NK-92 (cell line): ENCODE results near the gene CLMP.
A peak's percentile ranks its signal among the peaks of the same experiment; 100 is the strongest.

Source experiments
- DNase-seq: peaks from one replicate; lab custom pipeline; 2025; ENCODE audit not compliant: unreplicated experiment; lab: John Stamatoyannopoulos, UW

The CLMP gene

DNA sequence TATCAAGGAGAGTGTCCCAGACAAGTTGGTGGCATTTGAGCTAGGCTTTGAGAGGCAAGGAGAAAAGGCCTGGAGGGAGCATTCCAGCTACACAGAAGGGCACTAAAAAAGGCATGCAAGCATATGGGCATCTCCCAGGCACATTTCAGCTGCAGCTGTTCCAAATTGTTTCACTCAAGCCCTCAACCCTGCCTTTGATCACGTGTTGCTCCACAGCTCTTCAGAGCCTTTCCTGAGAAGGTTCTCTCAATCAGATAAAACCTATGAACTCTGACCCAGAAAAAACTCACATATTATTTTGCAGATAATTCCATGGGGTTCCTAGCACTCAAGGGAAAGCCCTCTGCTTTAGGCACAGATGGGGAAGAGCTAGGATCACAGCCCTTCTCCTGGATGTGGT lies 108.7 kb downstream of the CLMP start:
- no peak for DNase-seq

DNA sequence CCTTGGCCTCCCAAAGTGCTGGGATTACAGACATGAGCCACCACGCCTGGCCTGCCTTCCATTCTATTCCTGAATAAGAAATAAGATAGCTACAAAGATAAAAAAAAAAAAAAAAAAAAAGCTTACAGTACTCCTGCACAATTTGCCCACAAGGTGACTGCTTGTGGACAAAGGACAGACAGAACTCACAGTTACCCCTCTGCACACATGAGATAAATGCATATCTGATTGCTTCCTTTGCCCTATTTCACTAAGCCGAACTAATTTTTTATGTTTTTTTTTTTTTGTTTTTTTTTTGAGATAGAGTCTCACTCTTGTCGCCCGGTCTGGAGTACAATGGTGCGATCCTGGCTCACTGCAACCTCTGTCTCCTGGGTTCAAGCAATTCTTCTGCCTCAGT lies 109.6 kb downstream of the CLMP start:
- DNase-seq, result no peak

DNA sequence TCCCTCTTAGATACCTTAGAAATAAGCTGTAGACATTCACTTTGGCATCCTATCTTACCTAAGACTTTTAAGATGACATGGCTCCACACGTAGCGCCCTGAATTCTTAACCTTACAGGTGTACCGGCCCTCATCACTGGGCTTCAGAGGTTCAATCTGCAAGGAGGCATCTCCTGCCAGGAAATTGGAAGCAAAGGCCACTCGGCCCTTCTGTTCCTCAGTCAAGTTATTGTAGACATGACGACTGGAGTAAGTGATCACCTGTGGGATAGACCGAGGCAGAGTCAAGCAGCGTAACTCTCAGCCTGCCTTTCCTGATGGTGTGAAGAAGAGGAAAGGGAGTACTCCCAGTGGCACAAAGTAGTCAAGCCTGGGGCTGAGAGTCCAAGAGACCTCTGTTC lies 110.6 kb downstream of the CLMP start:
- no peak for DNase-seq

DNA sequence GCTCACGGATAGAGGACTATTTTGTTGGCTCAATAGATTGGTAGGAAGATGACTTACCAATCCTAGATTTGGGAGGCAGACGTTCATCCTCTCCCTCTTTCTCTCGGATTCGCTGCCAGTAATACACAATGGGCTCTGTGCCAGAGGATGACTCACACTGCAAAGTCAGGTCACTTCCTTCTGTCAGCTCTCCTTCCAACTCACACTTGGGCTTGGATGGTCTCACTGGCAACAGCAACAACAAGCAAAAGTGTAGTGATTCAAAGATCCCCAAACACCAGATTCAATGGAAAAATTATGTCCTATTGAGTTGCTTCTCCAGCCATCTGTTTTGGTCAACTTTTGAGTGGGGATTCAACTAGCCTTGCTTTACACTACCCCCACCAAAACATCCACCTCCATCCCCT lies 111.4 kb downstream of the CLMP start:
- DNase-seq, result no peak

DNA sequence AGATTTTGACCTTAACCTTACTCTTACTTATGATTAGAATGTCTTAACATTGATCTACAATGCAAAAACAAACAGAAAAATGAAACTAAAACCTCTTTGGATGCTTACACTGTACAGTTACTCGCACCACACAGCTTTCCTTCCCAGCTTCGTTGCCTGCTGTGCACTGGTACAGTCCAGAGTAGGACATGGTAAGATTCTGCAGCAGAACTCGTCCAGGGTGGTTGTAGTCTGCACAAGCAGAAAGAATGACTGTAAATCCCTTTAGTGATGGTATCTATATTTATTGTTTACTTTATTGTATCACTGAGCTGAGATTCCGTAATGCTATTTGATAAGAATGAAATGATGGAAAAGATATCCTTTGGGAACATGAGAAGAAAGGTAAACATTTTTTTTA lies 112.1 kb downstream of the CLMP start:
- no peak for DNase-seq

DNA sequence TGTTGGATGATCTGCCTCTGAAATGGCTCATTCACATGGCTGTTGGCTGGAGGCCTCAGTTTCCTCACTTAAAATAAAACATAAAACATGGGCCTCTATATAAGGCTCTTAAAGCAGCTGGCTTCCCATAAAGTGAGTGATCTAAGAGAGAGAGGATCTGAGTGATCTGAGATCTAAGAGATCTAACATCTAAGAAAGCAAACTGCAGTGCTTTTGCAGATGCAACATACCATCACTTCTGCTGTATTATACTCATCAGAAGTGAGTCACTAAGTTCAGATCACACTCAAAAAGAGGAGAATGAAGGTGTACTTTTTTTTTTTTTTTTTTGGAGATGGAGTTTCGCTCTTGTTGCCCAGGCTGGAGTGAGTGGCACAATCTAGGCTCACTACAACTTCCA lies 115.0 kb downstream of the CLMP start:
- no peak for DNase-seq

DNA sequence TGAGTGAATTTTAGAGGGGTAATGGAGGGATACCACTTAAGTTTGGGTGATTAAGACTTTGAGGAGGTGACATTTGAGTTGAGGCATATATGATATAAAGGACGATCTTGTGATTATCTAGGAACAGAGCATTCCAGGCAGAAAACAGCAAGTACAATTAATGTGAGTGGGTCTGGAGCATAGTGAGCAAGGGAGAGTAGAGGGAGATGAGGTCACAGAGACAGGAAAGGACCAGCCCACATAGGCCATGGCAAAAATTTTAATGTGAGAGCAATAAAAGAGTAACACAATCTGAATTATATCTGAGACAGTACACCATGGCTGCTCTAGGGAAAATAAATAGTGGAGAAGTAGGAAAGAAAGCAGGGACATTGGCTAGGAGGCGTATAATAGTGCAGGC lies 118.6 kb downstream of the CLMP start:
- no peak for DNase-seq

DNA sequence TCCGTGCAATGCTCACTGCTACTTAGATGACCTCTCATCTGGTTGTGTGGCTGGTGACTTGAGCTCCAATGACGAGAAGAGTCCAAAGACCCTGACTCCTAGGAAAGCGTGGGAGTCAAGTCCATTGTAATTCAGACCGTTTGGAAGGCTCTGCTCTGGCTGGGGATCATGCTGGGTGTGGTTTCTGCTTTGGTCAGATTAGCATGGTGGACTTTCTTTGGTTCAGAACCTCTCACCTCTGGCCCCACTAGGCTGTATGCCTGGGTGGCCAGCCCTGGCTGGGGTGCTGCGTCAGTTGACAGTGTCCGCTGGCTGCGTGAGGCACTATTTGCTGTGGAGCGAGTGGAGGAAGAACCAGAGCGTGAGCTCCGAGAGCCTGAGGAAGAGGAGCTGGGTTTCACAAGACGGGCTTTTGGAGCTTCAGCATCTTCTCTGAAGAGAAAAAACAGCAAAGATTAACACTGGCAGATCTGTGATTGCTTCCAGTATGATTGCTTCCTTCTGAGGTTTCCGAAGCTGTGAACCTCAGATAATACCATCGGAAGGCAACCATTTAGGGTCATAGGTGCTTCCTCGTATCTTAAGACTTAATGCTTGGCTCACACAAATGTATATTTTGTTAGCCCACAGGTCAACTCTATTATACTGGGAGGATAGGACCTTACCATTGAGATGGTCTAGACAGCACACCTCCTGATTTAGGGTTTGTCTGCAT lies 121.5 kb downstream of the CLMP start:
- no peak for DNase-seq

DNA sequence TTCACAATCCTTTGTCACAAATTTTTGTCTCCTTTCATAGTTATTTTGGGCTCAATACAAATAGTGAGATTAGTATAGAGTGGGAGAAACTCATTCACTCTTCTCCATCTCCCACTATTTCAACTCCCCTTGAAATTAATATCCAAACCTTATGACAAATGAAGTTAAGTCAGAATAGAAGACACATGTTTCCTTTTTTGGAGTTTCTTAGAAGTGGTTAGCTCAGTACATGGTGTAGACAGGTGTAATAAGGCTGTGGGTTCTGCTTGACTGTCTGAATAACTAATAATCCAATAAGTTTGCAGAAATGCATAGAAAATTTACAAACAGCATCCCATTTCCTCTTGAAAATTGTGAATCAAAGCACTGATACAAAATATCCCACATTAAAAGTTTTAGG lies 122.3 kb downstream of the CLMP start:
- DNase-seq, result no peak

DNA sequence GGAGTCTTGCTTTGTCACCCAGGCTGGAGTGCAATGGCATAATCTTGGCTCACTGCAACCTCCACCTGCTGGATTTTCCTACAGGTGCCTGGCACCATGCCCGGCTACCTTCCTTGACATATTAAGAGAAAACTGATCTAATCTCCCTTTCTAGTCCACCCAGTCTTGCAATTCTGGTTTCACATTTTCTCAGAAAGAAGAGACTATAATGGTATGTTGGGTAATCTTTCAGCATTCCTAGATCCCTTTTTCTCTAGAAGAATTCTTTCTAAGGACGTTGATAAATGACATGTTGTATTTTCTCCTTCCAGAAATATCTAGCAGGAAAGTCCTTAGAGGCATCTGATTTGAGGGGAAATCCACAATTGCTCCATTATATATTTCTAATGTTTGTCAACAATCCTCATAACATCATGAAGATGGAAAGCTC lies 122.7 kb downstream of the CLMP start:
- no peak for DNase-seq

DNA sequence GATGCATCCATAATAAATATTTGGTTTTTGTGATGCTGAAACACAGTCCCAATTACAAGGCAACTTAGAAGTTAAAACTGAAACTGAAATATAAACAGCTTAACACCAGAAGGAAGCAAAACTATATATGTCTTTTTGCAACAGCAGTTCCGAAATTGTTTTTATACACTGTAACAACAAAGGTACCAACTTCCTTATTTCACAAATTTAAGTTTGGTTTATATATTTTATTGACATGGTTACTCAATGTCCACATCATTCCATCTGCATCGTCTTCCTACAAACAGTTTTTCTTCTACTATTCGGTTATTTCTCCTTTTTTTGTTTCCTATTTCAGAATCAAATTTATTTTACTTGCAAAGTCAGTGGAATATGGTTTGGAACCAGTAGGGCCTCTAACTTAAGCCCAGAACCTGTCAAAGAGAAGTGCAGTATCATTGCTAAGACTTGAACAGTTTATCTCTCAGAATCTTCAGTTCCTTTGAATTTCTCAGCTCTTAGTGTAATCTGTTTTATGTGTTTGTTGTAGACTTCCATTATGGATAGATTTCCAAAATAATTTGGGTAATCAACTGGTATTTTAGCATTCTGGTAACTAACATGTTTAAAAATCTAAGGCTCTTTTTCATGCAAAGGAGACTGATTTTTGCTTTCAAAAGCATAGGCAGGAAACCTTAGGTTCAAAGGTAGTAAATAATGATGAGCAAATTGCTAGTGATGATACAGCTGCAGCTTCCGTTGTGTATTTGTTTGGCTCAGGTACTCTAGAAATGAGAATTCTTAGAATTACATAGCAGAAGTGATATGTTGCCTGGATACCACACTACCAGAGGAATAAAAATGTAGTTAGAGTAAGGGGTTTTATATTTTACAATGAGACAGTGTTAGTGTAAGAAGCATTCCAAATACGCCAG lies 124.9 kb downstream of the CLMP start:
- DNase-seq, result no peak

DNA sequence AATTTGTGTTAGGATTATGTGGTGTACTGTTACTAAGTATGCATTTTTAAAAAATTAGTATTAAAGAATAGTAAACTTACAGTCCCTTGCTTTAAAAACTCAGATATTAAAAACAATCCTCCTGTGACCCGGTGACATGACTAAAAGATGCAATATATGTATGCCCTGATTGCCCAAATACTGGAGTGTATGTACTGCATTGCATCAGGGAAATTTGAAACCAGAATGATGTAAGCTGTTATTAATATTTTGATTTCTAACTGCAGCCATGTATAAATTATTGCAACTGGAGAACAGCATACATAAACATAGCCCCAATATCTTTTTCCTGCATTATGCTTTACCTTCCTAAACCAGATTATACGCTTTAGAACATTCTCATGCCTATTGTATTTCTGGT lies 129.4 kb downstream of the CLMP start:
- no peak for DNase-seq

DNA sequence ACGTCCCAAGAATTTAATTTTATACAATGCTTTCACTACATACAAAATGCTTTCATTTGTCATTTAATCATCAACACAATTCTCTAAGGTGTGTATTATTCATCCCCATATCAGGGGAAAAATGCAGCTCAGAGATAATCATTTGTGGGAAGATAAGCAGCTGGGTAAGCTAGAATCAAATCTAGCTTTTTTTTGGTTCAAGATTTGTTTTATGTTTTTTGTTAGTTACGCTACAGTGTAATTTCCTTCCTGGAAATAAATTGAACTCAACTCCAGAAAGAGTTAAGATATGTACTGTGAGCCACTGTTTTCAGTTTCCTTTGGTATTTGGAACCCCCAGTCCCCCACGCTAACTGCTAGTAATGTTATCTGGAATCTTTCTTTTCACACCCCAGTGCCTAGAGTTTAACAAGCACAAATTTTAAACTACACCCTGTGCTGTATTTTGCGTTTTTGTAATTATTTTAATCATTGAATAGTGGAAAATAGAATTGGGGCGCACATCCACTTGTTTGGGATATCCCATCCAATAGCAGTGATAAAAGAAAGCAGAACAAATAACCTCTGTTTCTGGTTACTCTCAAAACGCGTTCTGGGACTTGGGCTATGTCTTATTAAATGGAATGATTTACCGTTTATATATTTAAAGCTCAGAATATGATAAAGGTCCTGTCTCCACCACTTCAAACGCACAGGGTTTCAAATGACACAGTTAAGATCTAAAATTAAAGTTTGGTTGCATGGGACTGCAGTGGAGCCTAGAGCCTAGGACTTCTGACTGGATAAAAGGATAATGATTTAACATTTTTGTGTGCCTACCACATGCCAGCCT lies 131.0 kb downstream of the CLMP start:
- no peak for DNase-seq

DNA sequence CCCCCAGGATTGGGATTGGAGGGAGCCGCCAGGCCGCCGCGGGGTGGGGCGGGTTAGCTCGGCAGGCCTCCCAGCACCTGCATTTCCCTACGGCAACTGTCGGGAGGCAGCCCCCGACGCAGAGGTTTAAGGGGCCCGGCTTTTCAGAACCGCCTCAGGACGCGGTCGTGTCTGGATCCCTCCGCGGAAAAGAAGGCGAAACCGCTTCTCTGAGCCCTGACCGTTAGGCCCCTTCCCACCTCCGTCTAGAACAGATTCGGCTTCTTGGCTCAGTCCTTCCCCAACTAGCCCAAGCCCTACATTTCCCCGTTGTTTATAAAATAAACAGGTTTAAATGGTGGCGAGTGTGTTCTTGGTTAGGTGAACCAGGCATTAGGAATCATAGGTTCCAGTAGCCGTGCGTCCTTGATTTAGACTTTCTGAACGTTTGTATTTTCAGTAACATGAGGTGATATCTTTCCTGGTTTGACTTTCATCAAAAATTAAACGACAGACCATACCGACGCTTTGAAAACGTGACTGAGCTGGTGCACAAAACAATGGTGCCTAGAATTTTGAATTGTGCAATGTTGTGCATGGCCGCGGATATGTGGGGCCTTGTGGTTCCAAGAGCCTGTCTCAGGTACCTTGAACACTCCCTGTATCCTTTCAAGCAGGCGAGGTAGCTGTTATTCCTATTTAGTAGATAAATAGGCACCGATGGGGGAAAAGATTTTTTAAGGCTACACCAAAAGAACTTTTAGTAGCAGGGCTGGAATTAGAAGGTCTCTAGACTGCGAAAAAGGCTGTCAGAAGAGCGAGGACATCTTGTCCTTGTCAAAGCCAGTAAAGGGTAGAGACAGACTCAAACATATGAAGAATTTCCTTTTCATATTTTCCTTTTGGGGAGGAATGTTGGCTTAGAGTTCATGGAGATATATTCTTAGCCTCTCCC lies 131.9 kb downstream of the CLMP start:
- no peak for DNase-seq

DNA sequence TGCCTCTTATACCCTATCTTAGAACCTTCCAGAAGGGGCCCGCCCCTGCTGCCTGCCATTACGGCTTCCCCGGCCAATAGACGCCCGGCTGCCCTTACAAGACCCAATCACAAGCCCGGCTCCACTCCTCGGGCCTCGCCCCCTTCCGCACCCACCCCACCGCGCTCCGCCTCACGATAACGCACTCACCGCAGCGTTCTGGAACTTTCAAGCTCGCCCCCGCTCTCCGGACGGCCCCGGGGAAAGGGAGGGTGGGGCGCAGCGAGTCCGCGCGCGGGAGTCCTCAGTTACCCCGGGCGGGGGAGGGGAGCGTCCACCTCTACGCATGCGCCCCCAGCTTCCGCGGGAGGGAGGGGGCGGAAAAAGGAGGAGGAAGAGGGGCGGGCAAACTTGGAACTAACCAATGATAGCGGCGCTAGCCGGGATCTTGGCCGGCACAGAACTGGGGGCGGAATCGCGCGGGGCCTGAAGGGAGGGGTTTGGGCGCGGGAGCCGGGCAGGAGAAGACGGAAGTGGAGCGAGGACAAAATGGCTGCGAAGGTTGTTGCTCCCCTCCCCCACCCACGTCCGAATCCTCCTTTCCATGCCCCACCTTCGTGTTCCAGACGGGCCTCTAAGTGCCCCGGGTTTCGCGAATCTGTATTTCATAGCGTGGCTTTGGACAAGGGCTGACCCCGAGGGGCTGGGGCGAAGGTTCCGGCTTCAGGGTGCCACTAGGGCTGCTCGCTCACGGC lies 132.7 kb downstream of the CLMP start:
- peak; percentile 96 for DNase-seq

DNA sequence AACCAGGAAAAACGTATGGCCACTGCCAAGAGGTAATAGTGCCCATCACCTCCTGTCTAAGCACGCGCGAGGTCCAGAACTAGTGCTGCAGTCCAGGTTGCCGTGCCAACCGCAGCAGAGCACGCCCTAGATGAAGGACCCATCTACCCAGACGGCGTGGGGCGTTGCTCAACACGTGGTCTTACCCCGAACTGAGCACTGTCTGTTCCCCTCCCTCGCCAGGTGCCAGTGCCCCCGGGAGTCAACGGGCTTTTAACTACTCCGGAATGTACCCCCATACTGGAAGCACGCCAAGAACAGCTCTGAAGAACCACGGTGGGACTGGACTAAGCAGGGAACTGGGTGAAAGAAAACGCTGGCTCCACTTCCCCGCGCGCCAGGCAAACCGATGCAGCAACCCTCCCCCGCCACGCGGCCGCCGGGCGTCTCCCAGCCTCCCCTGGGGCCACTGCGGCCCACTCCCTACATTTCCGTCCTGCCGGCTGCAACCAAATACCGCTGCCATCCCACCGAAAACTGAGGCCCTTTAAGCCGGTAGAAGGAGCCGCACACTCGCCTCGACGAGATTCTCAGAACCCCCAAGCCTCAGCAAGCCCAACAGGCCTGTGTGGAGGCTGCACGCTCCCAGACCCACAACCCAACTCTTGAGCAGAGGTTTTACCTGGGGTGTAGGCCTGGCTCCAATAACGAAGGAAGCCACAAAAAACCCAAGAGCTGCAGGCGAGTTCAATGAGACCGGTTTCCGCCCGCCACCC lies 133.5 kb downstream of the CLMP start, which contains the start of gene HSPA8:
Gene HSPA8 (minus strand): TSS at position 734 of the 755 bp plus-strand sequence. CDS start 812 bp downstream, outside the sequence.
- DNase-seq, result no peak

DNA sequence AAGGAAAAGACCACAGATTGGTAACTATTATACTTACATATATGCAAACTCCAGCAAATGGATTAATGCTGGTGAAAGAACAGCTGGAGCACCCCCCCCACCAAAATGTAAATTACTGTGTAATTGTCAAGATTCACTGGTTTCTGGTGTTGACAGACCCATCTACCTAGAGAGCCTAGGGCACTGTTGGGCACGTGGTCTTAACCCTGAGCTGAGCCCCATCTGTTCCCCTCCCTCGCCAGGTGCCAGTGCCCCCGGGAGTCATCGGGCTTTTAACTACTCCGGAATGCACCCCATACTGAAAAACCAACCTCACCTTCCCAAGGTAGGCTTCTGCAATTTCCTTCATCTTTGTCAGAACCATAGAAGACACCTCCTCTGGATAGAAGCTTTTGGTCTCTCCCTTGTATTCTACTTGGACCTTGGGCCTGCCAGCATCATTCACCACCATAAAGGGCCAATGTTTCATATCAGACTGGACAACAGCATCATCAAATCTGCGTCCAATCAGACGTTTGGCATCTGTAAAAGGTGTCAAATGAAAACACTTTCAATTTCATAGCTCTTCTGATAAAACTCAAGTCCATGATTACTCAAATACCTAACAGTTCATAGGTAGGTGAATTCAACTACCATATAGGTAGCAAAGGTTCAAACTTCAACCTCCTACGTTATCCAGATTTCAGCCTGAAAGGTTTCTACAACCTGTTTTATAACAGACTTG lies 134.6 kb downstream of the CLMP start:
- DNase-seq, result no peak
